Small intestine (tissue), 7 donors: Measurements from ENCODE around the gene MRPS6. TPM values are rescaled to one million over a fixed set of nuclear protein-coding genes. Genes with fewer than 3 reads are reported as not detected.

Experiments
- DNase-seq, 2 donors: peaks; one replicate each; pipeline versions ENCODE4 v3.0.0 to v3.0.0-alpha.2; 2013
- FAIRE-seq: peaks from 2 replicates; lab custom pipeline; 2012; peaks lifted over from hg19 to GRCh38; lab: Jason Lieb, UNC
- H3K27ac ChIP-seq, 3 donors: one replicate each; pipeline ENCODE4 v1.5.1; 2013; ENCODE audit warnings: low read length in 2 of 3, mild to moderate bottlenecking in 2 of 3, control low read depth in 1 of 3, inconsistent platforms in 1 of 3, low read depth in 1 of 3, moderate library complexity in 1 of 3
- H3K27me3 ChIP-seq, 3 donors: one replicate each; pipeline ENCODE4 v1.6.1; 2013; ENCODE audit warnings: low read length in 3 of 3, inconsistent platforms in 1 of 3; ENCODE audit not compliant: control insufficient read depth in 3 of 3, insufficient read depth in 3 of 3
- H3K36me3 ChIP-seq, 3 donors: one replicate each; pipeline ENCODE4 v1.6.1; 2013; ENCODE audit warnings: low read length in 3 of 3, inconsistent platforms in 1 of 3, low read depth in 1 of 3, mild to moderate bottlenecking in 1 of 3, moderate library complexity in 1 of 3; ENCODE audit not compliant: control insufficient read depth in 3 of 3, insufficient read depth in 2 of 3
- H3K4me1 ChIP-seq, 3 donors: one replicate each; pipeline ENCODE4 v1.6.1; 2013; ENCODE audit warnings: low read length in 2 of 3, inconsistent platforms in 1 of 3, low read depth in 1 of 3, mild to moderate bottlenecking in 1 of 3, moderate library complexity in 1 of 3; ENCODE audit not compliant: control insufficient read depth in 3 of 3, insufficient read depth in 2 of 3
- H3K4me3 ChIP-seq, 3 donors: one replicate each; pipeline ENCODE4 v1.5.1; 2013; ENCODE audit warnings: low read length in 3 of 3, control low read depth in 1 of 3, inconsistent platforms in 1 of 3, low read depth in 1 of 3, mild to moderate bottlenecking in 1 of 3, moderate library complexity in 1 of 3
- H3K9me3 ChIP-seq, 2 donors: one replicate each; pipeline ENCODE4 v1.6.1; 2013; ENCODE audit warnings: low read depth in 1 of 2, low read length in 1 of 2; ENCODE audit not compliant: control insufficient read depth in 2 of 2, insufficient read depth in 1 of 2
- WGBS, 3 donors: extraction: QIAGEN DNeasy Blood & Tissue Kit; methylation state at CpG; one replicate each; pipeline ENCODE4 v1.1.7; 2013; 5-methylcytosine and 5-hydroxymethylcytosine counted together
- polyA plus RNA-seq, 4 donors: library from polyadenylated mRNA; stranded (reverse) in 3 of 4; unstranded in 1 of 4; fragments of 200-250 nt in 3 of 4; fragments of 120-200 nt in 1 of 4; gene quantifications; one replicate each; pipeline versions ENCODE4 v1.2.1 to v1.2.3, GENCODE V29; 2013
- donor health status: healthy with polysubstance abuse.
- donor health status: control.
- donor health status: control.
- donor health status: Bipolar disorder and iron deficiency.
- donor health status: healthy.

The MRPS6 gene
- polyA plus RNA-seq, 4 donors, result 47.0 to 118 (median 58.8) TPM

- 75 to 88% (median 81%) methylated on average over 4 of the region's 4 CpGs for WGBS, 3 donors
- Histone ChIP-seq H3K4me1 (peaks cover 0 to 14% (median 5%) of the 10 kb centered on the region in 3 donors), H3K4me3 (no peak overlapping the region), H3K27me3 (no peaks in the 10 kb centered on the region), H3K9me3 (peaks cover 0 to 3% of the 10 kb centered on the region in 2 donors), H3K27ac (no peak overlapping the region), H3K36me3 (peaks cover 0 to 43% (median 0%) of the 10 kb centered on the region in 3 donors)
- FAIRE-seq (no peak), DNase-seq (no peak)
Observed at GRCh38 chr21:34132926-34133325, 59.5 kb downstream of the MRPS6 start.

GRCh38 chr21:34133392-34133791 lies 60.0 kb downstream of the MRPS6 start:
- FAIRE-seq, result no peak
- peaks cover 0 to 3% of the 10 kb centered on the region in 2 donors for H3K9me3 ChIP-seq
- H3K27me3 ChIP-seq, result no peaks in the 10 kb centered on the region
- WGBS, 3 donors, result 60 to 81% (median 74%) methylated on average over 1 of the region's 1 CpG
- H3K36me3 ChIP-seq, result peaks cover 0 to 40% (median 0%) of the 10 kb centered on the region in 3 donors
- H3K27ac ChIP-seq, result no peak overlapping the region
- H3K4me3 ChIP-seq, result no peak overlapping the region
- DNase-seq, result peak in 1 of 2 donors; percentile 39
- H3K4me1 ChIP-seq, result peaks cover 0 to 14% (median 5%) of the 10 kb centered on the region in 3 donors

- peaks cover 0 to 38% (median 0%) of the 10 kb centered on the region in 3 donors for H3K36me3 ChIP-seq
- H3K4me3 ChIP-seq, result no peak overlapping the region
- peaks cover 0 to 3% of the 10 kb centered on the region in 2 donors for H3K9me3 ChIP-seq
- whole genome bisulfite sequencing, 3 donors, result 77 to 95% (median 88%) methylated on average over 2 of the region's 2 CpGs
- peaks cover 0 to 11% (median 3%) of the 10 kb centered on the region in 3 donors for H3K4me1 ChIP-seq
- H3K27me3 ChIP-seq, result no peaks in the 10 kb centered on the region
- DNase-seq (no peak), FAIRE-seq (no peak)
- H3K27ac ChIP-seq, result no peak overlapping the region
Observed at GRCh38 chr21:34133802-34134201, 60.4 kb downstream of the MRPS6 start.

DNA sequence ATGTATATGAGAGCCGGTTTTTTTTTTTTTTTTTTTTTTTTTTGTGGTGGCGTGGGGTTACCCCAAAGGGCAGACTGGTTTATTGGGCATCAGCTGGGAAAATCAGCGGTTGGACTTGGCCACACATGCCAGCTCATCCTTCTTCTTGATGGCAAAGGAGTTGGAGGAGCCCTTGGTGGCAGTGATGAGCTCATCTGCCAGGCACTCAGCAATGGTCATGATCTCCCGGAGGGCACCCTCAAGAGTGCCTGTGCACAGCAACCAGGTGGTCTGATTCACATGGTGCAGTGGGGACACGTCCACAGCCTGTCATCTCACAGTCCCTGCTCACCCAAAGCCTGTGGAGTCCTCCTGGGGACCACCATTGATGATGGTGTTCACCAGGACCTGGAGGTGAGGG lies 62.0 kb downstream of the MRPS6 start:
- H3K9me3 ChIP-seq, result peaks cover 0 to 3% of the 10 kb centered on the region in 2 donors
- no peak overlapping the region for H3K27ac ChIP-seq
- FAIRE-seq (no peak), DNase-seq (no peak)
- peaks cover 0 to 1% (median 0%) of the 10 kb centered on the region in 3 donors for H3K4me1 ChIP-seq
- 92 to 99% (median 96%) methylated on average over 5 of the region's 5 CpGs for WGBS, 3 donors
- H3K36me3 ChIP-seq, result peaks cover 0 to 31% (median 0%) of the 10 kb centered on the region in 3 donors
- H3K27me3 ChIP-seq, result no peaks in the 10 kb centered on the region
- no peak overlapping the region for H3K4me3 ChIP-seq

GRCh38 chr21:34141373-34141772 lies 68.0 kb downstream of the MRPS6 start:
- FAIRE-seq (no peak), DNase-seq (no peak)
- 95 to 98% (median 96%) methylated on average over 4 of the region's 4 CpGs for WGBS, 3 donors
- Histone ChIP-seq H3K4me3 (no peak overlapping the region), H3K9me3 (peaks cover 0 to 25% of the 10 kb centered on the region in 2 donors), H3K27ac (no peak overlapping the region), H3K27me3 (no peaks in the 10 kb centered on the region), H3K36me3 (peaks cover 0 to 33% (median 10%) of the 10 kb centered on the region in 3 donors), H3K4me1 (no peaks in the 10 kb centered on the region)

DNA sequence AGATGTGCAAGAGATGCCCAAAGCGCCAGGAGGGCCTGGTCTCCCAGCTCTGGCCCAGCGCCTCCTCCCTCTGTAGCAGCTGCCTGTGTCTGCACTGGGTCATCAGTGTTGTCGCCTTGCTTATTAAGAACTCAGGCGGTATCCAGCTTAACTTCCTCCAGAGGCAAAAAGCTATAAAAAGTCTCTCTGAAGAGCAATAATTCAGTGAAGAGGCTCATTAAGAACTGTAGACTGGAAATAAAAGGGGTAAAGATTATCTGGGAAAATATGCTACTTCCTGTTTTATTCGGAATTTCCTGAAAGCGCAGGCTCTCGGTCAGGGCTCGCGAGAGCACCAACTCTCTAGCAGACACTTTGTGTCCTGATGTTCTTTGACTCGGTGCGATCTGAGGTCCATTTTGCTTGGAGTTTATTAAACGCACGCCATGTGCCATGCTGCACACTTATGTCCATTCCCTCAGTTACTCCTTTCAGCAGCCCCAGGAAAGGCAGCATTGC lies 70.4 kb downstream of the MRPS6 start:
- 90 to 97% (median 97%) methylated on average over 13 of the region's 13 CpGs for WGBS, 3 donors
- no peak overlapping the region for H3K27ac ChIP-seq
- H3K4me1 ChIP-seq, result peaks cover 0 to 18% (median 0%) of the 10 kb centered on the region in 3 donors
- peaks cover 0 to 36% (median 10%) of the 10 kb centered on the region in 3 donors for H3K36me3 ChIP-seq
- no peak for FAIRE-seq
- H3K9me3 ChIP-seq, result peaks cover 0 to 28% of the 10 kb centered on the region in 2 donors
- no peaks in the 10 kb centered on the region for H3K27me3 ChIP-seq
- no peak overlapping the region for H3K4me3 ChIP-seq
- no peak for DNase-seq

DNA sequence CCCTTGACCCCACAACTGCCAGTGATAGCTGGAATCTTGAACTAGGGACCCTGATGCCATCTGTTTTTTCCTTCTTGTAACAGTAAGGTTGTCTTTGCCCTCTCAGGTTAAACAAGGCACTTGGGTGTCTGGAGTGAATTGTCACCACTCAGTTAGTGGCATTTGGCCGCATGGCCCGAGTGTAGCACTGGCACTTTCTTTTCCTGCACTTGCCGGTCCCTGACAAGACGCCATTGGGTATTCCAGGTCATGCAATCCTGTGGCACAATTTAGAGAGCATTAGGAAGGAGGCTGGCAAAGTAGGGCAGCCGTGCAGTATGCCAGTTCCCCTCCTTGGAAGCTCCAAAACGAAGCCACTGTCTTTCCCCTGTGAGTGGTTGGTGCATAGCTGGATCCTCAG lies 70.8 kb downstream of the MRPS6 start:
- DNase-seq (no peak), FAIRE-seq (no peak)
- 96 to 99% (median 97%) methylated on average over 6 of the region's 6 CpGs for WGBS, 3 donors

GRCh38 chr21:34147792-34148418 lies 74.5 kb downstream of the MRPS6 start:
- H3K9me3 ChIP-seq, result peaks cover 0 to 33% of the 10 kb centered on the region in 2 donors
- peaks cover 0 to 18% (median 0%) of the 10 kb centered on the region in 3 donors for H3K4me1 ChIP-seq
- no peak overlapping the region for H3K4me3 ChIP-seq
- peaks cover 0 to 34% (median 7%) of the 10 kb centered on the region in 3 donors for H3K36me3 ChIP-seq
- FAIRE-seq (no peak), DNase-seq (no peak)
- H3K27me3 ChIP-seq, result no peaks in the 10 kb centered on the region
- no peak overlapping the region for H3K27ac ChIP-seq
- WGBS, 3 donors, result 91 to 97% (median 93%) methylated on average over 10 of the region's 10 CpGs

More for the DNA sequence above, 70.8 kb downstream of the MRPS6 start:
- Histone ChIP-seq H3K36me3 (peaks cover 0 to 36% (median 10%) of the 10 kb centered on the region in 3 donors), H3K9me3 (peaks cover 0 to 28% of the 10 kb centered on the region in 2 donors), H3K4me3 (no peak overlapping the region), H3K27me3 (no peaks in the 10 kb centered on the region), H3K27ac (no peak overlapping the region), H3K4me1 (peaks cover 0 to 18% (median 0%) of the 10 kb centered on the region in 3 donors)
